Epithelial cell of prostate (primary cell): ENCODE results near the gene KCNG2.

Experiments used
- DNase-seq: peaks from one replicate; pipeline ENCODE4 v3.0.0-alpha.2; 2011; ENCODE audit warnings: low read depth, low spot score
- H3K27ac ChIP-seq: fragments of 450-650 bp; 2 replicates; pipeline ENCODE4 v1.5.1; 2017; ENCODE audit warnings: mild to moderate bottlenecking

The KCNG2 gene

GRCh38 chr18:79796531-79797405 lies 970 bp upstream of the KCNG2 start:
- H3K27ac ChIP-seq = no peak overlapping the region
- no peak for DNase-seq

- no peak for DNase-seq
- H3K27ac ChIP-seq = no peak overlapping the region
These were observed 734 bp downstream of the KCNG2 start for GRCh38 chr18:79798346-79798998.

- no peak overlapping the region for H3K27ac ChIP-seq
- no peak for DNase-seq
These were observed 1.2 kb downstream of the KCNG2 start for GRCh38 chr18:79798999-79799370.

- no peak overlapping the region for H3K27ac ChIP-seq
- no peak for DNase-seq
These were observed 2.1 kb downstream of the KCNG2 start for GRCh38 chr18:79799619-79800370.

GRCh38 chr18:79800371-79801180 lies 2.8 kb downstream of the KCNG2 start:
- no peak for DNase-seq
- no peak overlapping the region for H3K27ac ChIP-seq

GRCh38 chr18:79801217-79801616 lies 3.5 kb downstream of the KCNG2 start:
- DNase-seq = no peak

GRCh38 chr18:79801641-79802040 lies 3.9 kb downstream of the KCNG2 start:
- H3K27ac ChIP-seq = no peak overlapping the region
- no peak for DNase-seq

More at GRCh38 chr18:79801217-79801616, 3.5 kb downstream of the KCNG2 start:
- no peak overlapping the region for H3K27ac ChIP-seq

- DNase-seq = no peak
- no peak overlapping the region for H3K27ac ChIP-seq
These were observed 4.6 kb downstream of the KCNG2 start for GRCh38 chr18:79802298-79802697.

- H3K27ac ChIP-seq = no peak overlapping the region
- DNase-seq = no peak
These were observed 5.9 kb downstream of the KCNG2 start for GRCh38 chr18:79803611-79804051.

GRCh38 chr18:79804130-79804787 lies 6.5 kb downstream of the KCNG2 start:
- no peak overlapping the region for H3K27ac ChIP-seq
- DNase-seq = no peak

GRCh38 chr18:79805211-79805887 lies 7.6 kb downstream of the KCNG2 start:
- no peak overlapping the region for H3K27ac ChIP-seq
- no peak for DNase-seq

GRCh38 chr18:79805926-79806487 lies 8.3 kb downstream of the KCNG2 start:
- no peak for DNase-seq
- no peak overlapping the region for H3K27ac ChIP-seq

- no peak overlapping the region for H3K27ac ChIP-seq
These were observed 9.5 kb downstream of the KCNG2 start for GRCh38 chr18:79806976-79807841.

GRCh38 chr18:79809482-79810192 lies 11.9 kb downstream of the KCNG2 start:
- no peak overlapping the region for H3K27ac ChIP-seq
- no peak for DNase-seq

More at GRCh38 chr18:79806976-79807841, 9.5 kb downstream of the KCNG2 start:
- no peak for DNase-seq

- no peak overlapping the region for H3K27ac ChIP-seq
- DNase-seq = no peak
These were observed 14.3 kb downstream of the KCNG2 start for GRCh38 chr18:79812052-79812451.

GRCh38 chr18:79814373-79814772 lies 16.6 kb downstream of the KCNG2 start:
- no peak for DNase-seq
- no peak overlapping the region for H3K27ac ChIP-seq

- DNase-seq = no peak
- H3K27ac ChIP-seq = no peak overlapping the region
These were observed 17.9 kb downstream of the KCNG2 start for GRCh38 chr18:79815657-79816056.
